ENCODE data around the gene OR1S1. TPM values are rescaled to one million over a fixed set of nuclear protein-coding genes. Genes with fewer than 3 reads are reported as not detected.

OR1S1 gene
- total RNA-seq, 1 donor from 2014 or later = not detected

DNA sequence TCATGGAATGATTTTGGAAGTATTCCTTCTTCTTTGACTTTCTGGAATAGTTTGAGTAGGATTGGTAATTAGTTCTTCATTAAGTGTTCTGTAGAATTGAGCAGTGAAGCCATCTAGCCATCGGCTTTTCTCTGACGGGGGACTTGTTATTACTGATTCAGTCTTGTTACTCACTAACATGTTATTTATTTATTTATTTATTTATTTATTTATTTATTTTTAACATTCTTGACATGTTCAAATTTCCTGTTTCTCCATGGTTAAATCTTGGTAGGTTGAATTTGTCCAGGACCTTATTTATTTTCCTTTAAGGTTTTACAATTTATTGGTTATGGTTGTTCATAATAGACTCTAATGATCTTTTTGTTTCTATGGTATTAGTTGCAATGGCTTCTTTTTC, 31.4 kb downstream of the OR1S1 start:
- DNase-seq (ENCODE audit: low read depth, low spot score) = no peak
- Mint-ChIP-seq H3K27me3 (ENCODE audit: low read depth) (no peaks in the 10 kb centered on the region), H3K27ac (ENCODE audit: unreplicated experiment) (no peak overlapping the region), H3K9me3 (peaks cover 21% of the 10 kb centered on the region), H3K36me3 (ENCODE audit: low read depth) (no peaks in the 10 kb centered on the region), H3K4me3 (no peak overlapping the region), H3K4me1 (no peaks in the 10 kb centered on the region)
- TF ChIP-seq, protein P1, sequence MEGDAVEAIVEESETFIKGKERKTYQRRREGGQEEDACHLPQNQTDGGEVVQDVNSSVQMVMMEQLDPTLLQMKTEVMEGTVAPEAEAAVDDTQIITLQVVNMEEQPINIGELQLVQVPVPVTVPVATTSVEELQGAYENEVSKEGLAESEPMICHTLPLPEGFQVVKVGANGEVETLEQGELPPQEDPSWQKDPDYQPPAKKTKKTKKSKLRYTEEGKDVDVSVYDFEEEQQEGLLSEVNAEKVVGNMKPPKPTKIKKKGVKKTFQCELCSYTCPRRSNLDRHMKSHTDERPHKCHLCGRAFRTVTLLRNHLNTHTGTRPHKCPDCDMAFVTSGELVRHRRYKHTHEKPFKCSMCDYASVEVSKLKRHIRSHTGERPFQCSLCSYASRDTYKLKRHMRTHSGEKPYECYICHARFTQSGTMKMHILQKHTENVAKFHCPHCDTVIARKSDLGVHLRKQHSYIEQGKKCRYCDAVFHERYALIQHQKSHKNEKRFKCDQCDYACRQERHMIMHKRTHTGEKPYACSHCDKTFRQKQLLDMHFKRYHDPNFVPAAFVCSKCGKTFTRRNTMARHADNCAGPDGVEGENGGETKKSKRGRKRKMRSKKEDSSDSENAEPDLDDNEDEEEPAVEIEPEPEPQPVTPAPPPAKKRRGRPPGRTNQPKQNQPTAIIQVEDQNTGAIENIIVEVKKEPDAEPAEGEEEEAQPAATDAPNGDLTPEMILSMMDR (conservative IDR thresholded peaks at IDR 0.05) = no peak

DNA sequence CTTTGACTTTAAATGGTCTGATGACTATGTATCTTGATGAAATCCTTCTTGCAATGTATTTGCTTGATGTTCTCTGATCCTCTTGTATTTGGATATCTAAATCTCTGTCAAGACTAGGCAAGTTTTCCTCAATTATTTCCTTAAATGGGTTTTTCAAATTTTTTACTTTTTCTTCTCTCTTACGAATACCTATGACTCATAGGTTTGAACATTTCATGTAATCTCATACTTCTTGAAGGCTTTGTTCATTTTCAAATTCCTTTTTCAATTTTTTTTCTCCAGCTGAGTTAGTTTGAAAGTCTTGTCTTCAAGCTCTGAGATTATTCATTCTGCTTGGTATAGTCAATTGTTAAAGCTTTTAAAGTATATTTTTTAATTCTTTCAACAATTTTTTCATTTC, 42.4 kb downstream of the OR1S1 start:
- TF ChIP-seq, protein P1 (conservative IDR thresholded peaks at IDR 0.05) = no peak
- peaks cover 16% of the 10 kb centered on the region for H3K9me3 Mint-ChIP-seq
- H3K27me3 Mint-ChIP-seq (ENCODE audit: low read depth) = peaks cover 3% of the 10 kb centered on the region
- H3K4me1 Mint-ChIP-seq = no peaks in the 10 kb centered on the region
- H3K36me3 Mint-ChIP-seq (ENCODE audit: low read depth) = no peaks in the 10 kb centered on the region
- no peak overlapping the region for H3K4me3 Mint-ChIP-seq
- no peak overlapping the region for H3K27ac Mint-ChIP-seq (ENCODE audit: unreplicated experiment)
- DNase-seq (ENCODE audit: low read depth, low spot score) = no peak

DNA sequence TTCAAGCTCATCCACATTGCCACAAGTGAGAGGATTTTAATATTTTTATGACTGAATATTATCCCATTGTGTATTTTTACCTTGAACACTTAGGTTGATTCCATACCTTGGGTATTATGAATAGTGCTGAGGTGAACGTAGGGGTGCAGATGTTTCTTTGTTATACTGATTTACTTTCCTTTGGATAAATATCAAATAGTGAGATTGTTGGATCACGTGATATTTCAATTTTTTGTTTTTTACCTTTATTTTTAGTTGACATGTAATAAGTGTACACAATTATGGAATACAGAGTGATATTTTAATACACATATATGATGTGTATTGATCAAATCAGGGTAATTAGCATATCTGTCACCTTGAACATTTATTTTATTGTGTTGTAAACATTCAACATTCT, 47.5 kb downstream of the OR1S1 start:
- H3K4me3 Mint-ChIP-seq = no peak overlapping the region
- no peaks in the 10 kb centered on the region for H3K4me1 Mint-ChIP-seq
- no peak for DNase-seq (ENCODE audit: low read depth, low spot score)
- no peak overlapping the region for H3K27ac Mint-ChIP-seq (ENCODE audit: unreplicated experiment)
- peaks cover 3% of the 10 kb centered on the region for H3K27me3 Mint-ChIP-seq (ENCODE audit: low read depth)
- H3K36me3 Mint-ChIP-seq (ENCODE audit: low read depth) = peaks cover 2% of the 10 kb centered on the region
- H3K9me3 Mint-ChIP-seq = peaks cover 12% of the 10 kb centered on the region
- TF ChIP-seq, protein P1 (conservative IDR thresholded peaks at IDR 0.05) = no peak

Other genes with a start within 250 kb of the OR1S1 start
- not detected in 2 replicates for gene OR9Q1, start 188.8 kb upstream of the OR1S1 start, total RNA-seq
- not detected in 2 replicates for gene OR6Q1, start 181.8 kb upstream of the OR1S1 start, total RNA-seq
- not detected in 2 replicates for gene OR9I1, start 87.2 kb upstream of the OR1S1 start, total RNA-seq
- gene OR9Q2, start 23.6 kb upstream of the OR1S1 start, total RNA-seq = not detected in 2 replicates
- gene OR1S2, start 8.6 kb upstream of the OR1S1 start, total RNA-seq = not detected in 2 replicates
- not detected in 2 replicates for gene OR10Q1, start 16.2 kb downstream of the OR1S1 start, total RNA-seq
- gene OR10W1, start 55.5 kb downstream of the OR1S1 start, total RNA-seq = not detected in 2 replicates
- gene OR5B17, start 146.3 kb downstream of the OR1S1 start, total RNA-seq = not detected in 2 replicates
- not detected in 2 replicates for gene OR5B3, start 194.2 kb downstream of the OR1S1 start, total RNA-seq
- not detected in 2 replicates for gene OR5B2, start 215.4 kb downstream of the OR1S1 start, total RNA-seq
- not detected in 2 replicates for gene OR5B12, start 229.5 kb downstream of the OR1S1 start, total RNA-seq